Kasumi-1 (cell line): ENCODE results near the gene MND1.

Source experiments
- DNase-seq, 2 experiments: peaks; one replicate each; lab custom pipeline; 2025; lab: John Stamatoyannopoulos, UW

MND1 gene

GRCh38 chr4:153344131-153345011 lies at the start of gene MND1:
TSS of gene MND1 (plus strand) at chr4:153344688. CDS start at chr4:153344738, 50 bp downstream.
- peak; percentile 79 to 84 for DNase-seq

- no peak for DNase-seq
Measured at GRCh38 chr4:153295131-153295755, 49.2 kb upstream of the MND1 start.

DNA sequence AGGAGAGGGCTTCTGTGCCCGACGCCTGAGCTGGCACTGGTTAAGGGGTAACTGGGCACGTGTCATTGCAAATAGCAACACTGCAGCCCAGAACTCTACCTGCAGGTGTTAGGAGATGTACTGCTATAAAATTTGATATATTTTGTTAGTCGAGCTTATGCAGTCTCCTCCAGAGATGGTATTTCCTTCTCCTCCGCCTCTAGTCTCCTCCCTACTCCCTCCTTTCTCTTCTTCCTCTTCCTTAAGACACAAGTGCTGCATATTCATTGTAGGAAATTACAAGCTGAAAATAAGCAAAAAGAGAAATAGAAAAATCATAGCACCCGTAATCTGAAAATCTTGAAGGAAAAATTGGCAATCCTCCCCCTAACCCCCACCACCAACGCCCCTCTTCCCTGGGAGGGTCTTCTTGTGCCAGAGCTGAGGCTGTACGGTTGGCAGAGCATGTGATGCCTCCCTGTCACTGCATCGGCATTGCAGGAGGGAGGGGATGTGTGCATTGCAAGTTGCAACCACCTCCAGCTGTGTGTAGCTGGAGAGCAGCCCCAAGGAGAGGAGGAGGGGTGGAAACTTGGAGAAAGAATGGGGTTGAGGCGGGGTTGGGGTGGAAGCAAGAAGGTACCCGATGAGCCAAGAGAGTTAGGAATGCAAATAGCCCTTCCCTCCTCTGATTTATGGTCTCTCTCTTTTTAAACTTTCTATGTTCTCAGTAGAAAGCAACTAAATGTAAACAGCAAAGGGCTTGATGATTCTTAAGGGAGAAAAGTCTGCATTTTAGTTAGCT lies 48.3 kb upstream of the MND1 start:
- no peak for DNase-seq

DNA sequence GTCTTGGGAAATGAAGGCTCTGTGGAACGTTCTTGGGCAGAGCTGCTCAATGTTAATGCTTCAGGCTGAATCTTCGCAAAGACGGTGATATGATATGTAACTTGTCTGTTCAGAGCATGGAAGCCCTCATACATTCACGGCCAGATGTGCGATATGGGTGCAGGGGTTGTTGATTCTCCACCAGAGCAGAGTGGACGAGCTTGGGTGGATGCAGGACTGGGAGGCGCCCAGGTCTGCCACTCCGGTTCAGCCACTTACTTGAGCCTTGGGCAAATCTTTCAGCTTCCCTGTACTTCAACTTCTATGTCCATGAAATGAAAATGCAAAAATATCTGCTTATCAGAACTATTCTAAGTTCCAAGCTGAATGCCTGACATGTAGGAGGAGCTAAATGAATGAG lies 47.4 kb upstream of the MND1 start:
- no peak for DNase-seq

DNA sequence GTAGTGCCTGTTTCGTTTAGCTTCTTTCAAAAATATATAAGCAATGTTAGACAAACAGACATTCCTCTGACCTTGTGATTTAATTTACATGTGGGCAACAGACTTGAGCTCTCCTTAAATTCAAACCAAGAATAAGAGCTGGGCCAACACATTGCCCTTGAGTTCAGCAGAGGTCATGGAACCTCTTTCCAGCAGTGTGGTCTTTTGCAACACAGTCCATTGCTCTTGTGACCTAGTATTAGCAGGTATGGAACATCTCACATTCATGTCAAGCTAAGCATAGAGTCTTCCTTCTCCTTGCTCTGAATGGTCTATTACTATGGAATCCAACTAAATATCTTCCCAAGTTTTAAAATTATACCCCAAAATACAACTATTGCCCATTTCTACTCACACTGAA lies 33.7 kb upstream of the MND1 start:
- no peak for DNase-seq

DNA sequence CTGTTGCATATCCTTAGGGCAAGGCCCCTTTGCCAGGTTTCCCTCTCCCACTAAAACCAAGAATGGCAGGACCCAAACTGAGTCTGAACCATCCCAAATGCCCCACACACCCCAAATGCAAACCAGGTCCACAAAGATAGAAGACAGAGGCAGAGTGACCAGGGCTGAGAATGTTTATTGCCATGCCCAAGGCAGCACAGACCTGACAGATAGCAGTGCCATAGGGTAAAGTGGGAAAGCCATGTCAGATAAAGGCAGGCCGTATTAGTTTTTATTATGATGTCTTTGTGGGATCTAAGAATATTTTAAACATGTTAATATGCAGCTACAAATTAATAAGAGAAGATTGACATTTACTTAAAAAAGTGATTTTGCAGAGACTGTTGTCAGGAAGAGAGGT lies 29.6 kb upstream of the MND1 start:
- no peak for DNase-seq

GRCh38 chr4:153318696-153319320 lies 25.7 kb upstream of the MND1 start:
- peak; percentile 58 to 61 for DNase-seq

- no peak for DNase-seq
Measured at GRCh38 chr4:153322791-153323190, 21.7 kb upstream of the MND1 start.

DNA sequence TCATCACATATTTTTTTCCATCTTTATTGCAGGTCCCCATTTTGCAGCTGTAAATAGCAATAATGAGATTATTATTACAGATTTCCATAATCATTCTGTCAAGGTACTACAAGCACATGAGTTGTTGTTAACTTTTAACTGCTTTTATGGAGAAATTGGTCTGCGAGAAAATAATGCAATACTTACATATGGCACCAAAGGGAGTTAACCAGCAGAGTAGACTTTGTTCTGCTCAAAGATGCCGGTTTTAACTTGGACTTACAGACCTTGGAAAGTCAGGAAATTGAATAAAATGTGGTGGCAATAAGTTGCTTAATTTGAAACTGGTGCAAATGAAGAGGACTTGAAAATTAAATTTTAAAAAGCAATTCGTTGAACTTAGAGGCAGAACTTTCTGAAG lies 20.4 kb upstream of the MND1 start:
- DNase-seq = no peak

DNA sequence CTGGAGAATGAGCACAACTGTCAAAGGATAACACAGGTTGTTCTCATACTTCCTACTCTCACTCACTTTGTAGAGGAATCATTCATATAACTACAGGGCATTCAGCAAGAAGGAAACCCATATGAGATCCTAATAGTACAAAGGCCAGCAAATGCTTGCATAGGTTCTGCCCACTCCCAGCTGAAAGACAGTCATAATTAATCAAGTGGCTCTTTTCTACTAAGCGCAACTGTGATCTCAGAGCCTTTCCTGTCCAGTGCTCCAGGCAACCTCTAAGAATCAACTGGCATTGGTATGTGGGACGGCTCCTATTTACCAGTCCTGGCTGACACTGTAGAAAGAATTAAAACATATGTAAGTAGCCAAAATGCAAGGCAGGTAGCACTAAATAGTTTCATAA lies 18.9 kb upstream of the MND1 start:
- no peak for DNase-seq

DNA sequence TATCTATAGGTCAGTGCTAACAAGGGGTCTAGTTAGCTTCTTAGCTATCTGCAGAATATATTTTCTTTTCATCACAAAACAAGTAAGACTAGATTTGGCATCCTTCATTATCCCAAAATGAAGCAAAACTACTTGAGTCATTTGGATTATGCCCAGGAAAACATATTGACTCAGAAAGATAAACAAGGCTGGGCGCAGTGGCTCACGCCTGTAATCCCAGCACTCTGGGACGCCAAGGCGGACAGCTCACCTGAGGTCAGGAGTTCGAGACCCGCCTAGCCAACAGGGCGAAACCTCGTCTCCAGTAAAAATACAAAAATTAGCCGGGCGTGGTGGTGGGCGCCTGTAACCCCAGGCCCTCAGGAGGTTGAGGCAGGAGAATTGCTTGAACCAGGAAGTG lies 18.0 kb upstream of the MND1 start:
- no peak for DNase-seq

DNA sequence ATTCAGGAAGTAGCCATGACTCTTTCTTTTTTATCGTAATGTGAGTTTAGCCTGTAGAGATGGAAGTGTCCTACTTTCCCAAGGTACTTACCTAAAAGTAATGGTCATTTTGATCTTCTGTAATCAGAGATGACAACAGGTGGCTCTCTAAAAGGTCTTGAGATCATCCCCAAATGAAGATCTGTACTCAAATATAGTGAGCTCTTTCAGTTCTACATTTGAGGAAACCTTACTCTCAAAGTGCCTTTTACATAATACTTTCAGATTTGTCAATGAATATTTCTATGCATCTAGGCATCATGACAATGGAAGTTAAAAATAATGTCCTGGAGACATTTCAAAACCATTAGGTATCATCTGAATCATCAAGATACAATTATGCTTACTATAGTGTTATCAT lies 17.2 kb upstream of the MND1 start:
- no peak for DNase-seq

GRCh38 chr4:153332936-153333335 lies 11.6 kb upstream of the MND1 start:
- DNase-seq = no peak

GRCh38 chr4:153333874-153334273 lies 10.6 kb upstream of the MND1 start:
- no peak for DNase-seq

DNA sequence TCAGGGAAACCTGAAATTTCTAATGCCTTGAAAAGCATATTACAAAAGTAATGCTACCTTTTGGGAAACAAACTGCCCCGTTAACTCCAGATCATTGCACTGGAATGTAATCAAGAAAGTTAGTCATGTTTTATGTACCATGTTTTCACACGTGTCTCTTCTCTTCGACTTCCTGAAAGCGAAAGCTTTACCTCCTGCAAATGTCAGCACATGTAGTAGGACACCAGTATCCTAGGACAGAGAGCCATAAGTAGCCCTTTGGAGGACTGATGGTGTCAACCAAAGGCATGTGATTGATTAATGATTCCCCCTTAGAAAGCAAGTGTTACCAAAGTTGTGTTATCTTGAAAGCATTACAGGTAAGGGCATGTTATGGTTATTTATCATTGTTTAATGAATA lies 8.8 kb upstream of the MND1 start:
- no peak for DNase-seq

DNA sequence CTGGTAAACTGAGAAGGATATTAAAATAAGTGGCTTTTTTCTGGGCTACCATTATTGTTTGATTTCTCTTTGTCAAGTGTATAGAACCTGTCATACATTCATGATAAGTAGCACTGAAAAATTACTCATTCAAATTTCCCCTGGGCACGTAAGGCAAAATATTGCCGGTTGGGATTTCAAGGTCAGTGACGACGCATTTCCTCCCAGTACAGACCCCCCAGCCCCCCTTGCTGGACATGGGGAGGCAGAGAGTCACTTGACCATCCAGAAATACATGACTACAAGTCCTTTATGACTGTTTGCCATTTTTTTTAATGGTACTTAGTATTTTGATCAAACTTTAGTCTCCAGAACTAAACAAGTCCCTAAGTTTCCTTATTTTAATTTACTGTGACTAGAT lies 6.8 kb upstream of the MND1 start:
- DNase-seq = no peak

DNA sequence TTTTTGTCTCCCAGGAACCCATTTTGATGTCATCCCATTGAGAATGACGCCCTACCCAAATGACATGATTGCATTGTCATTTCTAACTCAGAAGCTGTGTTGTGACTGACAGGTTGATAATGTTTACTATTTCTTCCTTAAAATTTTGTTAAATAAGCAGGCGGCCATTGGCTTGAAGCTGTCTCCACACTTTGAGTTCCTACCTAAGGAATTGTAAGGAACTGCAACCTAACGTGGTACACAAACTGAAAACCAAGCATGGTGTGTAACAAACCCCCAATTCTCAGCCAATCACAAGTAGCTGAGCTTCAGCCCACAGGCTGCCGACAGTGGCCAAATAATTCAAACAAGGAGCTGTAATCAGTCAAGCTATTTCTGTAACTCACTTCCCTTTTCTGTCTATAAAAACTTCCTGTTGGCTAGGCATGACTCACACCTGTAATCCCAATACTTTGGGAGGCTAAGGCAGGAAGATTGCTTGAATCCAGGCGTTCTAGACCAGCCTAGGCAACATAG lies 2.9 kb upstream of the MND1 start:
- DNase-seq = peak; percentile 86 to 88

DNA sequence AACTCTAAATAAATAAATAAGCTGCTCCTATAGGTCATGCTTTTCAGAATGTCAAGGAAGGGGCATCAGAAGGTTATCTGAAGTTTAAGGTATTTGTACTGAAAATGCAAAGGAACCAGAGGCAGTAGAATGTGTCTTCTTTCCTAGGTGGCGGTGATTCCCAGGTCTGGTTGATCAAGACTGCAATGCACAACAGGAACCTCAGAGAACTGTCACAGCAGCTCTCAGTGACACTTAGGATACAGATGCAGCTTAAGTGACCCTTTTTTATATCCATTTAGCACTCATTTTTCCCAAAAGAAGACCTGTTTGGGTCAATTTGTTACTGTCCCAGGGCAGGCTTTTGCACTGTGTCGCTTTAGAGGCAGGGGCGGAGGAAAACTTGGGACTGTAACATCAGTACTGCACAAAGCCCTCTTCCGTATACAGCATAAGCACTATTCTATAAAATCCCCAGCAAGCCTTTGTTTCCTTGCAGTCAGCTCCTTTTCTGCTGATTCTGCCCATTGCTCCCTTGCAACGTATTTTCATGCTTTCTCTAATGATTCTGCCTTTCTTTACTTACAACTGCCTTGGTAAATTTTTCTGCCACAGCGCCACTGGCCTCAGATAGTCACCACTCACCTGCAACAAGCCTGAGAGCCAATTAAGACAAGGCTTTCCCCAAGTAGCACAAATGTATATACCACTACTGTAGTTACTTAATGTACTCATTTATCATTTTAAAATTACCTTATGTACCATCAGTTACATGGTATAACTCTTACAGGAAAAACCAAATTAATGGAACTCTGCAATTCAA lies 1.5 kb upstream of the MND1 start:
- DNase-seq = no peak

DNA sequence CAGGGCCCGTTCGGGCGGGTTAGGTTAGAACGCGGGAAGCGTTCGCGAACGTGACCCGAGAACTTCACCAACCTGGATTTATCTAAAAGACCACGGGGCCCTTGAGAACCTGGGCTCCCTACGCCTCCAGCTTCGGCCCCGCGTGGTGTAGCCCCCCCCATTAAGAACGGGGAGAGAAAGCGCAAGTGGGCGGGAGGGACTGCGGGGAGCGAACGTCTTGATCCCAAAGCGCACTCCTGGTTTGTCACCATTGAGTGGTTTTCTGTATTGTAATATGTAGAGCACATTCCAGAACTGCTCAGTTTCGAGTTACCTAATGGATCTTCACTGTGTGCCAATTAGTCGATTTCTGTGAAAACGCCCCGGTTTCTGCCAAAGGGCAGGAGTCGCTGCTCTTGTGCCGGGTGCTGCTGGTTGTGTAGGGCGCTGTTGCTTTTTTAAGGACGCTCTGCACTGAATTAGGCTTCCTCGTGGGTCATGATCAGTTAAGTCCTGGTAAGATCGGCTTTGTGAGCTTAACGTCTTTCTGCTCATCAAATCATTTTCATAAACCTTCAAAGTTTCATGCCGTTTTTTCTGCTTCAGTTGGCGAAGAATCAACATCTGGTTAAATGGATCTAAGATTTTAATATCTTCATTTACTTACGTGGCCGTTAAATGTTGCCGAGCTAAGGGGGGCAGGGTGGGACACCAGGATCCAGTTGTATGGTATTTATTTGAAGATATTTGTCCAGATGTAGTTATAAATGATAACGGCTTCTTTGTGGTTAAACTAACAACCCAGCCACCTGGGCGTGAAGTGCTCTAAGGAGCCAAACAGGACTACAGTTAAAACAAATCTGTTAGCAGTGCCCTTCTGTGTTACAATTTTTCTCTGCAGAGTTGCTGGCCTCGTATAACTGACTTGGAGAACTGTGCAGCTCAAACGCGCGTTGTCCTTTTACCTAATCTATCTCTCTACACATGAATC lies 809 bp downstream of the MND1 start:
- peak; percentile 73 to 75 for DNase-seq

DNA sequence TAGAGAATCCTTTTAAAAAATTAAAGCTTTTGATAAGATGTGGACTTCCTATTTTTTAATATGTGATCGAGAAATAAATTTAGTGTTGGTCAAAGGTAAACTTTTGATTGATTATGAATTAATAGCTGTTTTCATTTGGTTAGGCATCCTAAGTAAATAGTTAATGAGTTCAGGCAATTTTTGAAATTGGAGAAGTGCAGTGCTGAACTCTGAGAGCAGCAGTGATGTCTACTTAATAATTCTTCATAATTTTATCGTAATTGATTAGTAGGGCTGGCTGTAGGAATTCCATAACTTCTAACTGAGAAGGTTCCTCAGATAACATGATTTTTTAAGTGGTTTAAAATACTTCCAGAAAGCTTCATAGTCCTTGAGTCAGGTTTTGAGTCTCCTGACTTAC lies 1.5 kb downstream of the MND1 start:
- peak in 1 of 2 experiments; percentile 49 for DNase-seq
